Endothelial cell of umbilical vein (primary cell): ENCODE data around the gene PFN3.

ENCODE experiments used
- POLR2A ChIP-seq: IDR thresholded peaks from 2 replicates; pipeline ENCODE4 v1.6.1; 2012; ENCODE audit warnings: low read depth, mild to moderate bottlenecking, control low read depth, low read length
- TF ChIP-seq, protein P1 (sequence below), 2 donors: IDR thresholded peaks; 1 replicate in 1 of 2; 2 replicates in 1 of 2; pipeline ENCODE4 v1.5.1; 2011; ENCODE audit warnings: low read length in 2 of 2, mild to moderate bottlenecking in 2 of 2, moderate library complexity in 2 of 2, control low read depth in 1 of 2, inconsistent platforms in 1 of 2, low read depth in 1 of 2; ENCODE audit not compliant: insufficient read depth in 1 of 2; ENCODE audit errors: extremely low read depth in 1 of 2

DNA sequence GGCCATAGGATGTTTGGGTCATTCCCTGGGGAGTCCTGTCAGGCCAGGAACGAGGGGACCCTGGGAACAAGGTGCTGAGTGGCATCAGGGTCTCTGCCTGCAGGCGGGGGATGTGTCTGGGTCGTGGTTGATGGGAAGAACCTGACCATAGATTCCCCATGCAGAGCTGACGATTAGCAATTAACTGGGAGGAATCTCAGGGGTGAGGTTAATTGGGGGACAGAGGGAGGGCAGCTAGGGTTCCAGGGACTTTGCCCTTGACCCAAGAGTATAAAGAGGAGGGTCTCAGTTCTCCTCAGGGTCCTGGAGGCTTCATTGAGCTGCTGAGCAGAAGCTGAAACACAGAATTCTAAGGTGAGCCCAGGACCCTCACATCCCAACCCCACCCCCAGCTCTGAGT, 16.3 kb downstream of the PFN3 start, which contains the start of gene SLC34A1:
- no peak for TF ChIP-seq POLR2A
- TF ChIP-seq, protein P1, sequence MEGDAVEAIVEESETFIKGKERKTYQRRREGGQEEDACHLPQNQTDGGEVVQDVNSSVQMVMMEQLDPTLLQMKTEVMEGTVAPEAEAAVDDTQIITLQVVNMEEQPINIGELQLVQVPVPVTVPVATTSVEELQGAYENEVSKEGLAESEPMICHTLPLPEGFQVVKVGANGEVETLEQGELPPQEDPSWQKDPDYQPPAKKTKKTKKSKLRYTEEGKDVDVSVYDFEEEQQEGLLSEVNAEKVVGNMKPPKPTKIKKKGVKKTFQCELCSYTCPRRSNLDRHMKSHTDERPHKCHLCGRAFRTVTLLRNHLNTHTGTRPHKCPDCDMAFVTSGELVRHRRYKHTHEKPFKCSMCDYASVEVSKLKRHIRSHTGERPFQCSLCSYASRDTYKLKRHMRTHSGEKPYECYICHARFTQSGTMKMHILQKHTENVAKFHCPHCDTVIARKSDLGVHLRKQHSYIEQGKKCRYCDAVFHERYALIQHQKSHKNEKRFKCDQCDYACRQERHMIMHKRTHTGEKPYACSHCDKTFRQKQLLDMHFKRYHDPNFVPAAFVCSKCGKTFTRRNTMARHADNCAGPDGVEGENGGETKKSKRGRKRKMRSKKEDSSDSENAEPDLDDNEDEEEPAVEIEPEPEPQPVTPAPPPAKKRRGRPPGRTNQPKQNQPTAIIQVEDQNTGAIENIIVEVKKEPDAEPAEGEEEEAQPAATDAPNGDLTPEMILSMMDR (IDR thresholded peaks at IDR 0.05; ENCODE audit: extremely low read depth in 1 of 2, insufficient read depth in 1 of 2, low read depth in 1 of 2, low read length in 2 of 2) = no peak
